Erythroblast (primary cell): ENCODE data around the gene EXT2.

Experiments
- GATA1 ChIP-seq: IDR thresholded peaks from 2 replicates; pipeline ENCODE4 v1.6.1; 2011; ENCODE audit warnings: low read depth, mild to moderate bottlenecking, control low read depth, low read length, moderate library complexity
- POLR2A ChIP-seq: IDR thresholded peaks from 2 replicates; pipeline ENCODE4 v1.6.1; 2011; ENCODE audit warnings: mild to moderate bottlenecking, low read length

DNA sequence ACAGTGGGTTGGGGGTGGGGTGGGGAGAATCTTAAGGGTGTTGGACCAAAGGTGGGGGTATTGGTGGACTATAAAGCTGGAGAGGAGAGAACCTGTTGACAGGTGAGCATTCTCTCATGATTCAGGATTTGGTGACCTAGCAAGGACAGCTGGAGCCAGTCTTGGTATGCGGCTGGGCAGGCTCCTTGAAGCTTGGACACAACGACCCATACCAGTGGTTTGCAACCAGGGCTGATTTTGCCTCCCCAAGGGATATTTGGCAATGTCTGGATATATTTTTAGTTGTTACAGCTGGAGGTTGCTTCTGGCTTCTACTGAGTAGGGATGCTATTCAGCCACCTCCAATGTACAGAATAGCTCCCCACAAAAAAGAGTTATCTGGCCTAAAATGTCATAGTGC lies 5.6 kb downstream of the EXT2 start:
- no peak for TF ChIP-seq POLR2A
- no peak for TF ChIP-seq GATA1
